DMS53 treated with DMSO at 0.1 percent for 48 hours (cell line): ENCODE measurements around the gene IGSF8.
A peak's percentile ranks its signal among the peaks of the same experiment; 100 is the strongest.
"Not testable (repeated sequence)": the region's sequence is repeated elsewhere in the genome, so short reads cannot be mapped to it uniquely, and the experiment has no call there.

Source experiments
- DNase-seq: peaks from one replicate; lab custom pipeline; 2025; ENCODE audit not compliant: unreplicated experiment; lab: John Stamatoyannopoulos, UW

Gene IGSF8

DNA sequence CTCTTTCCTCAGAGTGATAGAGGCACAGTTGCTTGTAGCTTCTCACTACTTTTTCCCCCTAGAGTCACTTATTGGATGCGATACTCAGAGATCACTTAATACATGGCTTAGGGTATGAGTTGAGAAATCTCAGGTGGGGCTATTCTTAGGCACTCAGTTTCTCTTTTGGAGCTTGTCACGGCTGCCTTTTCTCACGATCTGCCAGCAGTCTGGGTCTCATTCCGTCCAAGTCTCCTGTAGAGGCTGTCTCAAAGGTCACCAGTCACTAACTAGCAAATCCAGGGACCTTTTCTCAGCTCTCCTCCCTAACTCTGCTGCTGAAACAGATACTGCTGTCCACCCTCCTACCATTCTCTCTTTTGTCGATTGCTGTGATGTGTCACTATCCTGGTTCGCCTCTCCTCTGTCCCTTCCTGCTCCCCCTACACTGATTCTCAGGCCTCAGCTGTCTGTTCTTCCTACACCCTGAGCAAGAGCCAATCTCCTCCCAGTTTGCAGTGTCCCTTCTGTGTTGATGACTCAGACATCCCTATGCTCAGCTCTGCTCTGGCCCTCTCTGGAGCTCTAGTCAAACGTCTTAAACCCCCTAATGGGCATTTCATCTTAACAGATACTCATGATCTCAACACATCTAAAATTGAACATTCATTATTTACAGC, 29.6 kb upstream of the IGSF8 start:
- no peak for DNase-seq

GRCh38 chr1:160127381-160127780, 29.0 kb upstream of the IGSF8 start:
- DNase-seq, result no peak

GRCh38 chr1:160126342-160126741, 27.9 kb upstream of the IGSF8 start:
- not testable (repeated sequence) for DNase-seq

GRCh38 chr1:160125746-160126145, 27.3 kb upstream of the IGSF8 start:
- DNase-seq, result no peak

DNA sequence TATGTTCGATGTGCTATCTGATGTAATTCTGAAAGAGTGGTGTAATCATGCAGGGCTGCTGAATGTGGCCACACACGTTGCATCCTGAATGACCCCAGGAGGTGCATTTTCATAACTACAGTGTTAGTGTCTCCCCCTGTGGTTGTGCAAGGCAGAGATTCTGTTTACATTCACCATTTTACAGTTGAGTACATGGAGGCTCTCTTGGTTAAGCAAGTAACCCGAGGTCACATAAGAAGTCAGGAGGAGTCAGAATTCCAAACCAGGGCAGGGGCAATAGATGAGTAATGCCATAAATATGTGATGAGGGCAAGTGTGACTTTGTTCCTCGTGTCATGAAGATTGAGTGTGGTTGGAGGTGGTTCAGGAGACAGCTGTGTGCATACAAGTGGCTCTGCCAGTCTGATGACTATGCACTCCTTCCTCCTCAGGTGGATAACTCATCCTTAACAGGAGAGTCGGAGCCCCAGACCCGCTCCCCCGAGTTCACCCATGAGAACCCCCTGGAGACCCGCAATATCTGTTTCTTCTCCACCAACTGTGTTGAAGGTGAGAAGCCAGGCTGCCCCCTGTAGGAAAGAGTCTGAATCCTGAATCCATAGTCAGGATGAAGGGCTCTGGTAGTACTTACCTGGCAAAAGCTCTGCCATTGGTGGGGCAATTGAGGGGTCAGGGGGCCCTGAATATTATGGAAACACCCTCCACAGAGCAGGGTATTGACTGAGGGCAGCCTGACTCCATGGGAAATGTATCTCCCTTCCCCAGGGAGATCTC, 26.5 kb upstream of the IGSF8 start:
- DNase-seq, result no peak

GRCh38 chr1:160123726-160124125, 25.3 kb upstream of the IGSF8 start:
- no peak for DNase-seq

DNA sequence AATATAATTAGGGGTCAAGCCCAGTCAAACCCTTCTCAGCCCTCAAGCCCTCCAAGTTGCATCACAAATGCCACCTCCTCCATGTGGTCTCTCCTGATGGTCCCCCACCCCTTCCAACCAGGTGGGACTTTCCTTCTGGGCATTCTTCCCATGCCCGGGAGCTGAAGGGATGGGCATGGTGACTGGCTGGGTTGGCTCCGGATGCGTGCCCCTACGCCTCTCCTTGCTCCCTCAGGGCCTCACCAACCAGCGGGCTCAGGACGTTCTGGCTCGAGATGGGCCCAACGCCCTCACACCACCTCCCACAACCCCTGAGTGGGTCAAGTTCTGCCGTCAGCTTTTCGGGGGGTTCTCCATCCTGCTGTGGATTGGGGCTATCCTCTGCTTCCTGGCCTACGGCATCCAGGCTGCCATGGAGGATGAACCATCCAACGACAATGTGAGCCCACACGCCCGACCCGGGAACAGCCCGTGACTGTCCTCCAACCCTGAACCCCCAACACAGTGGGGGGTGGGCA, 24.6 kb upstream of the IGSF8 start:
- no peak for DNase-seq

GRCh38 chr1:160121388-160121787, 23.0 kb upstream of the IGSF8 start:
- DNase-seq, result no peak

- no peak for DNase-seq
These were observed 22.4 kb upstream of the IGSF8 start for GRCh38 chr1:160120797-160121196.

- no peak for DNase-seq
These were observed 20.5 kb upstream of the IGSF8 start for GRCh38 chr1:160118928-160119327.

DNA sequence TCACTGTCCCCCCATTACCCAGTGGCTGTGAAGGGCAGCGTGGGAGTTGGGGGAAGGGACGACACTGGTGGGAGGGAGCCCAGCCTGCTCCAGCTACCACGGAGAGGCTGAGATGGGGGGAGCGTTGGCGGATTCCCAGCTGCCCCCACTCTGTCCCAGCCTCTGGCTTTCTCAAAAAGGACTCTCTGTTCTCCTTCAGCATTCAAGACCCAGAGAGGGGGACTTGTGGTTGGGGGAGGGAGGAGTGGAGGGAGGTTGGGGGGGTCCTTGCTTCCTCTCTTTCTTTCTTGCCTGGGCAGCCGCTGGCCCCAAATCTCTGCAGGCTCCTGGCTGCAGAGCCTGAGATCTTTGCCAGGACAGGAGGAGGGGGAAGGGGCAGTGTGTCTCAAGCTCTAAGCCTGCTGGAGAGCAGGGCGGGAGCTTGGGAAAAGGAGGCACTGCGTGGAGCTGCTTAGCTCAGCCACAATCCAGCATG, 19.3 kb upstream of the IGSF8 start:
- DNase-seq, result no peak

GRCh38 chr1:160117300-160117699, 18.9 kb upstream of the IGSF8 start:
- DNase-seq, result no peak

- no peak for DNase-seq
These were observed 18.1 kb upstream of the IGSF8 start for GRCh38 chr1:160116283-160117147.

- DNase-seq, result no peak
These were observed 17.3 kb upstream of the IGSF8 start, which contains the start of gene ATP1A2 for GRCh38 chr1:160115545-160116282. Gene ATP1A2 (plus strand): TSS chr1:160115759. CDS start chr1:160115862, 103 bp downstream.

- DNase-seq, result no peak
These were observed 15.7 kb upstream of the IGSF8 start for GRCh38 chr1:160114085-160114484.

DNA sequence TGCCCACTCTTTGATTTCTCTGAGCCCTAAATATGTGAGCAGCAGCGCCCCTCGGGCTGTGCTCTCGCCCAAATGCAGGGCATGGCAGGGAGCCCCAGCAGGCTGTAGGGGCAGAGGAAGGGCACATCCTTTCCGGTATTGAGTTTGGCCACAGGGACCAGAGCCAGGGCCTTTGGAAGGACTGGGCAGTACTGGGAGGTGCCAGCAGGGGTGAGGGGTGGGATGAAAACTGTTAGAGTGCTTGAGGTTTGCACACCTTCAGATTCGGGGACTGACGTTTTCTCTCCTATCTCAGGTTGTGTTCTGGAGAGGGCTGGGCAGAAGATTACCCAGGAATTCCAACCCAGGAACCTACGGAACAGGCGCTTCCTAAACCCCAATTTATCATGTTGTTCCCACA, 15.0 kb upstream of the IGSF8 start:
- no peak for DNase-seq

DNA sequence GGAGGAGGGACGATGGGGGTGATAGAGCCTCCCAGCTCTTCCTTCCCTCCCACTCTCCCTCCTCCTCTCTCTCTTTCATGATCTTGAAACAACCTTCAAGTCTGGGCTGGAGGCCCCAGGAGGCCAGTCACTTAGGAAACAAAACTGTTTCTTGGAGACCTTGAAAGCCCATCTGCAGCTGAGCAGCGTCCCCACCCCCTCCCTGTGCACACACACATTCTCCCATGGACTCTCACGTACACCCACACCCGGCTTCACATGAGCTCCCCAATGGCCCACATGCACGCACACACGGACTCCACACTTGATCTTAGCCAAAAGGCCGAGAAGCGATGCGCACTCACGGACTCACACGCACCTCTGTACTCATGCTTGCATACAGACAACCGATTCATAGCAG, 13.9 kb upstream of the IGSF8 start:
- no peak for DNase-seq

DNA sequence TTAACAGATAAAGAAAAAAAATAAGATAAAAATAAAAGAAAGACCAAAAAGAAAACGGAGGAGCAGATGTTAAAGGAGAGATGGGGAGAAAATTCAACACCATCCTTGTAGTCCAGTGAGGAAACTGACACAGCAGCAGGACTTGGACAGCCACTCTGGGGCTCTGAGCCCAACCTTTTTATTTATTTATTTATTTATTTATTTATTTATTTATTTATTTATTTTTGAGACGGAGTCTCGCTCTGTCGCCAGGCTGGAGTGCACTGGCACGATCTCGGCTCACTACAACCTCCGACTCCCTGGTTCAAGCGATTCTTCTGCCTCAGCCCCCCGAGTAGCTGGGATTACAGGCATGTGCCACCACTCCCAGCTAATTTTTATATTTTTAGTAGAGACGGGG, 13.0 kb upstream of the IGSF8 start:
- not testable (repeated sequence) for DNase-seq

DNA sequence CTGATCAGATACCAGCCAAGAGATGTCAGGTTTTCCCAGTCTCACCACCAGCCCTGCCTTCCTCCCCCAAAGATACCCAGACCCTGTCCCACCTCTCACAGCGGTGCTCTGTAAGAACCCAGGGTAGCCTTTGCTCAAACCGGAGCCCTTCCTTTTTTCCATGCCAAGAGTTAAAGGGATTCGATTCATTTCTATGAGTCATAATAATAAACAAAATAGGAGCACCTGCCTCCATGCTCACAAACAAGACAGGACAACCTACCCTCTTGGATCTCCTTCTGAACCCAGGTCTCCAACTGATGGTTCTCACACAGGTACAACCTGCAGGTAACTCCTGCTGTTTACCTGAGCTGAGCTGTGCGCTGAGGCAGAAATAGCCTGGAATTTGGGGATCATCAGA, 11.3 kb upstream of the IGSF8 start:
- peak; percentile 5 for DNase-seq

DNA sequence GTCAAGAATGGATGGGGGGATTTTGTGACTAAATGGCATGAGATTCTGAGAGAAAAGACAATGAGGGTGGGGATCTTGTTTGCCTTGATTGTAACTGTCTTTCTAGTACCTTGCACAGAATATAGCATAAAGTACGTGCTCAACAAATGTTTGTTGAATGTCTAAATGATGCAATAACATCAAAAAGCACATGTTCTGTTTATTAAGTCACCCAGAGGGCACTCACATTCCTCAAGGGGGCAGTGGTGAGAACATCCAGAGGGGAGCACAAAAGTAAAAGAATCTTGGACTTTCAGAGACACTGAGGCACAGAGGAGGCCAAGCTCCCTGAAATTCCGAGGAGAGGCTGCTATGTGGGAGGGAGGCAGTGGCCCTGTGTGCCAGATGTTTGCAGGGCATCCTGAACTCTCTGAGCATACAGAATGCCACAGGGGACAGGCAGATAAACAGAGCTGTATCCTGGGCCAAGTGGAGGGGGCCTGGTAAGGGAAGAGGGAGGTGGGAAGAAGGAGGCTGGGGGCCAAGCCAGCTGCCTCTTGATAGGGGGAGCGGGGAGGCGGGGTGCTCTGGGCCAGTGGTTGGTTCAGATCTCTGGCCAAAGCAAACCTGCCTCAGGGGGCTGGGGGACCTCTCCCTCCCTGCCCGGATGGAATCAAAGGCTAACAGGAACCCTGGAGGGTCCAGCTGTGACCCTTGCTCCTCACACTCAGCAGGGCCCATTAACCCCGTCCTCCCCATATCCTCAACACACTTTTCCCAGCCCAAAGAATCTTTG, 10.7 kb upstream of the IGSF8 start:
- peak; percentile 3 for DNase-seq
